HS-27A (cell line): ENCODE measurements around the gene SETD3.

ENCODE experiments used
- DNase-seq: peaks from one replicate; pipeline ENCODE4 v3.0.0-alpha.2; 2012; ENCODE audit warnings: low read depth, missing footprints

SETD3 gene

GRCh38 chr14:99516871-99517642 is 36.4 kb upstream of the SETD3 start:
- no peak for DNase-seq

GRCh38 chr14:99516156-99516870 is 35.7 kb upstream of the SETD3 start:
- DNase-seq: no peak

- no peak for DNase-seq
Observed at GRCh38 chr14:99515301-99516155, 34.9 kb upstream of the SETD3 start.

GRCh38 chr14:99514552-99515300 is 34.1 kb upstream of the SETD3 start:
- DNase-seq: no peak

- no peak for DNase-seq
Observed at GRCh38 chr14:99513946-99514551, 33.4 kb upstream of the SETD3 start.

- DNase-seq: no peak
Observed at GRCh38 chr14:99513183-99513694, 32.6 kb upstream of the SETD3 start.

- no peak for DNase-seq
Observed at GRCh38 chr14:99512571-99513182, 32.0 kb upstream of the SETD3 start.

GRCh38 chr14:99512110-99512449 is 31.4 kb upstream of the SETD3 start:
- no peak for DNase-seq

GRCh38 chr14:99511421-99512109 is 30.9 kb upstream of the SETD3 start:
- DNase-seq: no peak

GRCh38 chr14:99510556-99511139 is 30.0 kb upstream of the SETD3 start:
- DNase-seq: no peak

- DNase-seq: no peak
Observed at GRCh38 chr14:99509871-99510555, 29.4 kb upstream of the SETD3 start.

- DNase-seq: no peak
Observed at GRCh38 chr14:99508896-99509629, 28.4 kb upstream of the SETD3 start.

- no peak for DNase-seq
Observed at GRCh38 chr14:99507860-99508640, 27.4 kb upstream of the SETD3 start.

- DNase-seq: no peak
Observed at GRCh38 chr14:99506276-99506675, 25.6 kb upstream of the SETD3 start.

GRCh38 chr14:99505089-99505488 is 24.4 kb upstream of the SETD3 start:
- DNase-seq: no peak

GRCh38 chr14:99503848-99504453 is 23.3 kb upstream of the SETD3 start:
- DNase-seq: no peak

GRCh38 chr14:99502989-99503421 is 22.3 kb upstream of the SETD3 start:
- DNase-seq: no peak
